GM13976 (cell line): ENCODE data around the gene IL1RAPL2.

Experiments
- DNase-seq: peaks from one replicate; pipeline ENCODE4 v3.0.0; 2012; ENCODE audit warnings: low spot score
- in situ Hi-C: fragments of 300-500 bp; cut with MboI; formaldehyde crosslinking; loops from one replicate; pipeline ENCODE4 v1.12.0; 2022; ENCODE audit warnings: low sequenced_read_pairs, mixed read lengths, inconsistent platforms; ENCODE audit not compliant: unreplicated experiment
- TF ChIP-seq, protein P1 (sequence below): IDR thresholded peaks from 2 replicates; pipeline ENCODE4 v1.5.1; 2012; ENCODE audit warnings: borderline replicate concordance, mild to moderate bottlenecking; ENCODE audit not compliant: insufficient read depth; ENCODE audit errors: extremely low read depth, missing control alignments, control extremely low read depth

Gene IL1RAPL2

DNA sequence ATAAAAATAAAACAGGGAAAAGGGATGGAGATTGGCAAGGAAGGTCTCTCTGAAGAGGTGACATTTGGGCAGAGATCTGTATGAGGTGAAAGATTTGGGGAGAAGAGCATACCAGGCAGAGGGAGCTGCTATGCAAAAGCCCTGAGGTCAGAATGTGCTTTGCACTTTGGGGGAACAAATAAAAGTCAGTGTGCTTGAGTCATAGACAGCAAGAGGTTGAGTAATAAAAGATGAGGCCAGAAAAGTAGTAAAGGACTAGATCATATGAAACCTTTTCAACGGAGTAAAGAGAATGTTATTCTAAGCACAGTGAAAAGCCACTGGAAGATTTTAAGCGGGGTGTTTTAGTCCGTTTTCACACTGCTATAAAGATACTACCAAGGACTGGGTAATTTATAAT is 731.0 kb downstream of the IL1RAPL2 start:
- DNase-seq: no peak
- in situ Hi-C loops: no loop called here
- TF ChIP-seq, protein P1, sequence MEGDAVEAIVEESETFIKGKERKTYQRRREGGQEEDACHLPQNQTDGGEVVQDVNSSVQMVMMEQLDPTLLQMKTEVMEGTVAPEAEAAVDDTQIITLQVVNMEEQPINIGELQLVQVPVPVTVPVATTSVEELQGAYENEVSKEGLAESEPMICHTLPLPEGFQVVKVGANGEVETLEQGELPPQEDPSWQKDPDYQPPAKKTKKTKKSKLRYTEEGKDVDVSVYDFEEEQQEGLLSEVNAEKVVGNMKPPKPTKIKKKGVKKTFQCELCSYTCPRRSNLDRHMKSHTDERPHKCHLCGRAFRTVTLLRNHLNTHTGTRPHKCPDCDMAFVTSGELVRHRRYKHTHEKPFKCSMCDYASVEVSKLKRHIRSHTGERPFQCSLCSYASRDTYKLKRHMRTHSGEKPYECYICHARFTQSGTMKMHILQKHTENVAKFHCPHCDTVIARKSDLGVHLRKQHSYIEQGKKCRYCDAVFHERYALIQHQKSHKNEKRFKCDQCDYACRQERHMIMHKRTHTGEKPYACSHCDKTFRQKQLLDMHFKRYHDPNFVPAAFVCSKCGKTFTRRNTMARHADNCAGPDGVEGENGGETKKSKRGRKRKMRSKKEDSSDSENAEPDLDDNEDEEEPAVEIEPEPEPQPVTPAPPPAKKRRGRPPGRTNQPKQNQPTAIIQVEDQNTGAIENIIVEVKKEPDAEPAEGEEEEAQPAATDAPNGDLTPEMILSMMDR: no peak

- TF ChIP-seq, protein P1: no peak
- in situ Hi-C loops: no loop called here
- no peak for DNase-seq
These were observed 733.3 kb downstream of the IL1RAPL2 start for GRCh38 chrX:105299286-105299685.

- TF ChIP-seq, protein P1: no peak
- in situ Hi-C loops: no loop called here
These were observed 736.2 kb downstream of the IL1RAPL2 start for GRCh38 chrX:105302246-105302645.

DNA sequence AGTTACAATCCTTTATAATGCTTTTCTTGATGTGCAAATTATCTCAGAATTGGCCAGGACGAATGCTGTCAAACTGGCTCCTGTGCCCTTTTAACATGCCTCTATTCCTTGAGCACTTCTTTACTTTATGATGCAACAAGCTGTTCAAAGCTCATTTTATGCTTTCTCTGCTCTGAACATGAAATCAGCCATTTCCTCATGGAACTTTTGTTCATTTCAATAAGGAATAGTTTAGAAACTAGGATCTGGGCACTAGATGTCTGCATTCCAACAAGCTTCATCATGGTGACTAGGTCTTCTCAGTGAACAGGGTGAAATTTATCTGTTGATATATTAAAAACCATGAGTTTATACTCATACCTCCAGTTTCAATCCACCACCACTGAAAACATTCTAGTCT is 741.8 kb downstream of the IL1RAPL2 start:
- DNase-seq: no peak
- in situ Hi-C loops: no loop called here
- TF ChIP-seq, protein P1: no peak

More at GRCh38 chrX:105302246-105302645, 736.2 kb downstream of the IL1RAPL2 start:
- no peak for DNase-seq

DNA sequence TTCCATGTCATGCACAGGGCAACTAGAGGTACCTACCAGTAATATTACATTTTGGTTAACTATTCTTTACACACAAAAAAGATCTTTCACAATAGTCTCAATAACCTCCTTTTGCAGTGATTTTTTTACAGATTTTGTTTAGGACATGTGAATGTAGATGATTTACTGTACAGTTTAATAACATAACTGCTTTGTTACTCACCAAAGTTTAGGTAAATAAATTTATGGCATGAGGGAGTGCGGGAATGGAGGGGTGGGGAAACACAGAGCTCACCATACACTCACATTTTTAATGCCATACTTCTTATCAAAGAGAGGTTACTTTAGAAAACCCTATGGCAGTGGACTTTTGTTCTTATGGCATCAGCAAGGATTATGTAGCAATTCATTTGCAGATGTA is 747.6 kb downstream of the IL1RAPL2 start:
- in situ Hi-C loops: no loop called here
- no peak for DNase-seq
- TF ChIP-seq, protein P1: no peak

DNA sequence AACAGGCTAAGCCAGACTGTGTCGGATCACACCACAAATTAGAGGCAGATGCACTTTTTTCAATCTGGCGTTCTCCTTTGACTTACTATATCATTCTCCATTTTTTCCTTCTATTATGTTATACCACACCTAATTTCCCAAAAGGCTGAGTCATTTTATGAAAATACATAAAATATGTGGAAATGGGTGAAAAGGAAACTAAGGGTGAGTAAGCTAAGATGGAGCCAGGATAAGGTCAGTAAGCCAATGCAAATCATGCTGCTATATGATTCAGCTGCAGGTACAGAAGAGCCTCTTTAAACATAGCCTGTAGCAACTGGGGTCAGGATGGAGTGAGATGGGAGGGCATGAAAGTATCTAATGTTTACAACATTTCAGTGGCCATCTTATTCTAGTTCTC is 748.5 kb downstream of the IL1RAPL2 start:
- DNase-seq: no peak
- in situ Hi-C loops: no loop called here
- TF ChIP-seq, protein P1: no peak

GRCh38 chrX:105315248-105315647 is 749.2 kb downstream of the IL1RAPL2 start:
- TF ChIP-seq, protein P1: no peak
- DNase-seq: no peak
- in situ Hi-C loops: no loop called here
